Neural cell (in vitro differentiated cells): Measurements from ENCODE around the gene GLB1L. TPM values are rescaled to one million over a fixed set of nuclear protein-coding genes. Genes with fewer than 3 reads are reported as not detected.
A peak's percentile ranks its signal among the peaks of the same experiment; 100 is the strongest.

Source experiments
- H2AFZ ChIP-seq: fragments of 200-600, 300-800 bp; sonication (generic), shearing (Covaris generic); 2 replicates; pipeline ENCODE4 v1.6.0; 2014; ENCODE audit warnings: low read depth, mild to moderate bottlenecking, antibody characterized with exemption, low read length, moderate library complexity
- H3F3A ChIP-seq: fragments of 200-600 bp; shearing (Covaris generic); 2 replicates; pipeline ENCODE4 v1.6.1; 2016; ENCODE audit warnings: mild to moderate bottlenecking, moderate library complexity, mixed read lengths, antibody characterized with exemption, low read length; ENCODE audit not compliant: insufficient read depth, poor library complexity, severe bottlenecking
- H3K27ac ChIP-seq: fragments of 200-600, 300-800 bp; sonication (generic), shearing (Covaris generic); 2 replicates; pipeline ENCODE4 v1.5.1; 2014; ENCODE audit warnings: mild to moderate bottlenecking, low read length, moderate library complexity
- H3K27me3 ChIP-seq: fragments of 300-800, 200-600 bp; sonication (generic), shearing (Covaris generic); 2 replicates; pipeline ENCODE4 v1.6.0; 2014; ENCODE audit warnings: mild to moderate bottlenecking, low read depth, low read length, moderate library complexity; ENCODE audit not compliant: insufficient read depth
- H3K36me3 ChIP-seq: fragments of 300-800, 200-600 bp; sonication (generic), shearing (Covaris generic); 2 replicates; pipeline ENCODE4 v1.5.1; 2014; ENCODE audit warnings: mild to moderate bottlenecking, antibody characterized with exemption, low read length, moderate library complexity; ENCODE audit not compliant: insufficient read depth
- H3K4me2 ChIP-seq: fragments of 300-800, 200-600 bp; sonication (generic), shearing (Covaris generic); 2 replicates; pipeline ENCODE4 v1.6.0; 2014; ENCODE audit warnings: mild to moderate bottlenecking, low read length
- H3K4me3 ChIP-seq: fragments of 300-800, 200-600 bp; sonication (generic), shearing (Covaris generic); 2 replicates; pipeline ENCODE4 v1.5.1; 2014; ENCODE audit warnings: mild to moderate bottlenecking, low read length, moderate library complexity
- H3K79me2 ChIP-seq: fragments of 200-600 bp; shearing (Covaris generic); replicated peaks from 2 replicates; pipeline ENCODE4 v1.6.0; 2014; ENCODE audit warnings: mild to moderate bottlenecking, low read length, moderate library complexity; ENCODE audit not compliant: insufficient read depth
- H3K9ac ChIP-seq: fragments of 300-800, 200-600 bp; sonication (generic), shearing (Covaris generic); 2 replicates; pipeline ENCODE4 v1.6.1; 2016; ENCODE audit warnings: mild to moderate bottlenecking, low read length, mixed read lengths
- H3K9me2 ChIP-seq: fragments of 200-600 bp; shearing (Covaris generic); 2 replicates; pipeline ENCODE4 v1.6.1; 2016; ENCODE audit warnings: mild to moderate bottlenecking, low read length, mixed read lengths; ENCODE audit not compliant: insufficient read depth
- H3K9me3 ChIP-seq: fragments of 200-600, 300-800 bp; sonication (generic), shearing (Covaris generic); 2 replicates; pipeline ENCODE4 v1.6.1; 2016; ENCODE audit warnings: mild to moderate bottlenecking, mixed run types, low read length, moderate library complexity, mixed read lengths
- H4K20me1 ChIP-seq: fragments of 200-600 bp; shearing (Covaris generic); 2 replicates; pipeline ENCODE4 v1.6.1; 2016; ENCODE audit warnings: mild to moderate bottlenecking, mixed run types; ENCODE audit not compliant: insufficient read depth
- EP300 ChIP-seq: fragments of 450-650 bp; conservative IDR thresholded peaks from 2 replicates; pipeline ENCODE4 v1.6.1; 2014; ENCODE audit warnings: antibody characterized with exemption, mild to moderate bottlenecking, moderate library complexity; ENCODE audit not compliant: poor library complexity, severe bottlenecking
- EZH2 ChIP-seq: fragments of 200-600, 300-800 bp; shearing (Covaris generic), sonication (generic); IDR thresholded peaks from 2 replicates; pipeline ENCODE4 v1.6.1; 2014; ENCODE audit warnings: antibody characterized with exemption, low read length, borderline replicate concordance, mild to moderate bottlenecking; ENCODE audit not compliant: insufficient read depth, poor library complexity, severe bottlenecking
- MXI1 ChIP-seq: fragments of 450-650 bp; conservative IDR thresholded peaks from 2 replicates; pipeline ENCODE4 v1.6.1; 2014; ENCODE audit warnings: antibody characterized with exemption, mild to moderate bottlenecking; ENCODE audit not compliant: poor library complexity, severe bottlenecking
- POLR2AphosphoS5 ChIP-seq: IDR thresholded peaks from 2 replicates; pipeline ENCODE4 v1.6.1; 2012
- RAD21 ChIP-seq: fragments of 450-650 bp; conservative IDR thresholded peaks from 2 replicates; pipeline ENCODE4 v1.6.1; 2014; ENCODE audit warnings: antibody characterized with exemption, mild to moderate bottlenecking, moderate library complexity
- SMC3 ChIP-seq: fragments of 450-650 bp; conservative IDR thresholded peaks from 2 replicates; pipeline ENCODE4 v1.6.1; 2014; ENCODE audit warnings: antibody characterized with exemption, mild to moderate bottlenecking, moderate library complexity; ENCODE audit not compliant: poor library complexity
- TAF1 ChIP-seq: IDR thresholded peaks from 2 replicates; pipeline ENCODE4 v1.6.1; 2012; ENCODE audit warnings: low read depth
- polyA plus RNA-seq: library from polyadenylated mRNA; depleted of rRNA; stranded (reverse); fragments of >200 nt; gene quantifications from 2 replicates; pipeline ENCODE4 v1.2.3, GENCODE V29; 2014
- TF ChIP-seq, protein P1 (sequence below): fragments of 450-650 bp; IDR thresholded peaks from 2 replicates; pipeline ENCODE4 v1.5.1; 2014; ENCODE audit warnings: antibody characterized with exemption, mild to moderate bottlenecking, moderate library complexity; ENCODE audit not compliant: poor library complexity, severe bottlenecking
- TF ChIP-seq, protein P2 (sequence below): IDR thresholded peaks from 2 replicates; pipeline ENCODE4 v1.6.1; 2012; ENCODE audit warnings: borderline replicate concordance

The GLB1L gene
- polyA plus RNA-seq, 1 donor from 2014 or later, result 12.9 TPM

DNA sequence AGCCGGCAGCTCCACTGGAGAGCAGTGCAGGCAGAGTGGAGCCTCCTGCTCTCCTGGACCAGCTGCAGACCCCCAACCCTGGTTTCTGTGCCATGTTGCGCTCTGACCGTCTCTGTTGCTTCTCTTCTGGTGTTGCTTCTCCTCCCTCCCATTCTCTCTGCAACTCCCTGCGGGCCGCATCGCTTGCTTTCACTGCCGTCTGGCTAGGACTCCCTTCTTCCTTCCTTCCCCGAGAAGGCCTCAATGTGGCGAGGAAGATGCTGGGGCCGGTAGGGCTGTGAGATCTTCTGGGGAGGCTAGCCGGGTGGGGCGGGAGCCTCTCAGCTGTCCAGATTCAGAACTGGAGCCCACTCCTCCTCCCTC lies 40.1 kb upstream of the GLB1L start:
- no peak overlapping the region for H3K4me3 ChIP-seq
- H3K27ac ChIP-seq, result no peak overlapping the region
- no peaks in the 10 kb centered on the region for H3K9me2 ChIP-seq
- no peaks in the 10 kb centered on the region for H3K36me3 ChIP-seq
- H4K20me1 ChIP-seq, result no peaks in the 10 kb centered on the region
- H3K79me2 ChIP-seq, result no peaks in the 10 kb centered on the region
- H3F3A ChIP-seq, result no peaks in the 10 kb centered on the region
- no peak overlapping the region for H2AFZ ChIP-seq
- no peaks in the 10 kb centered on the region for H3K27me3 ChIP-seq
- H3K9ac ChIP-seq, result no peak overlapping the region
- no peaks in the 10 kb centered on the region for H3K9me3 ChIP-seq
- TF ChIP-seq SMC3 (no peak), POLR2AphosphoS5 (peak; percentile 9)
- TF ChIP-seq, protein P1, sequence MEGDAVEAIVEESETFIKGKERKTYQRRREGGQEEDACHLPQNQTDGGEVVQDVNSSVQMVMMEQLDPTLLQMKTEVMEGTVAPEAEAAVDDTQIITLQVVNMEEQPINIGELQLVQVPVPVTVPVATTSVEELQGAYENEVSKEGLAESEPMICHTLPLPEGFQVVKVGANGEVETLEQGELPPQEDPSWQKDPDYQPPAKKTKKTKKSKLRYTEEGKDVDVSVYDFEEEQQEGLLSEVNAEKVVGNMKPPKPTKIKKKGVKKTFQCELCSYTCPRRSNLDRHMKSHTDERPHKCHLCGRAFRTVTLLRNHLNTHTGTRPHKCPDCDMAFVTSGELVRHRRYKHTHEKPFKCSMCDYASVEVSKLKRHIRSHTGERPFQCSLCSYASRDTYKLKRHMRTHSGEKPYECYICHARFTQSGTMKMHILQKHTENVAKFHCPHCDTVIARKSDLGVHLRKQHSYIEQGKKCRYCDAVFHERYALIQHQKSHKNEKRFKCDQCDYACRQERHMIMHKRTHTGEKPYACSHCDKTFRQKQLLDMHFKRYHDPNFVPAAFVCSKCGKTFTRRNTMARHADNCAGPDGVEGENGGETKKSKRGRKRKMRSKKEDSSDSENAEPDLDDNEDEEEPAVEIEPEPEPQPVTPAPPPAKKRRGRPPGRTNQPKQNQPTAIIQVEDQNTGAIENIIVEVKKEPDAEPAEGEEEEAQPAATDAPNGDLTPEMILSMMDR, result no peak
- H3K4me2 ChIP-seq, result no peak overlapping the region

DNA sequence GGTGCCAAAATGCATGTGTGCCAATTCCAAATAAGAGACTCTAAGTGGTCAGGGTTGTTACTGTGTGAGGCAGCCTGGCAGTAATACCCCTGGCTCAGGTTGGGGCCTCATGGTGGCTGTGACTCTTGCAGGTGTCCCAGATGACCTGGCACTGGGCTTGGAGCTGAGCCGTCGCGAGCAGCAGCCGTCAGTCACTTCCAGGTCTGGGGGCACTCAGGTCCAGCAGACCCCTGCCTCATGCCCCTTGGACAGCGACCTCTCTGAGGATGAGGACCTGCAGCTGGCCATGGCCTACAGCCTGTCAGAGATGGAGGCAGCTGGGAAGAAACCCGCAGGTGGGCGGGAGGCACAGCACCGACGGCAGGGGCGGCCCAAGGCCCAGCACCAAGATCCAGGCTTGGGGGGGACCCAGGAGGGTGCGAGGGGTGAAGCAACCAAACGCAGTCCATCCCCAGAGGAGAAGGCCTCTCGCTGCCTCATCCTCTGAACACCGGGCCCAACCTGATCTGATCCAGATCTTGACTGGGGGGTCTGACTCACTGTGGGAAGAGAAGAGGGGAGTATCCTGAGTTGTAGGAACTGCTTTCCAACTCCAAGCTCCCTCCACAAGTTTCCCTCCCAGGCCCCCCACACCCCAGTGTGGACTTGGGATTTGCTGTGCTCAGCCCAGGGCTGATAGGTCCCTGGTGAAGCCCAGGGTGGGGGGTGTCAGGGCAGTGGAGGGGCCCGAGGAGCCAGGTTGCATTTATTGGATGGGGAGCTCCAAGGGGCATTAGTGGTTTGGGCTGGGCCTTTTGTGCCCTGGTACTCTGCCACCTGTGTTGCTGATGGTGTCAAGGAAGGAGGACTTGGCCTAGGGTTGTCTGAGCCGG lies 39.5 kb upstream of the GLB1L start:
- H3K9me3 ChIP-seq, result no peaks in the 10 kb centered on the region
- no peaks in the 10 kb centered on the region for H3F3A ChIP-seq
- no peak overlapping the region for H3K4me2 ChIP-seq
- TF ChIP-seq SMC3 (no peak), RAD21 (no peak)
- TF ChIP-seq, protein P1, result no peak
- H3K9me2 ChIP-seq, result no peaks in the 10 kb centered on the region
- H2AFZ ChIP-seq, result no peak overlapping the region
- no peak overlapping the region for H3K4me3 ChIP-seq
- H3K27me3 ChIP-seq, result no peaks in the 10 kb centered on the region
- no peaks in the 10 kb centered on the region for H4K20me1 ChIP-seq
- no peak overlapping the region for H3K9ac ChIP-seq
- no peaks in the 10 kb centered on the region for H3K36me3 ChIP-seq
- H3K27ac ChIP-seq, result no peak overlapping the region
- H3K79me2 ChIP-seq, result no peaks in the 10 kb centered on the region

DNA sequence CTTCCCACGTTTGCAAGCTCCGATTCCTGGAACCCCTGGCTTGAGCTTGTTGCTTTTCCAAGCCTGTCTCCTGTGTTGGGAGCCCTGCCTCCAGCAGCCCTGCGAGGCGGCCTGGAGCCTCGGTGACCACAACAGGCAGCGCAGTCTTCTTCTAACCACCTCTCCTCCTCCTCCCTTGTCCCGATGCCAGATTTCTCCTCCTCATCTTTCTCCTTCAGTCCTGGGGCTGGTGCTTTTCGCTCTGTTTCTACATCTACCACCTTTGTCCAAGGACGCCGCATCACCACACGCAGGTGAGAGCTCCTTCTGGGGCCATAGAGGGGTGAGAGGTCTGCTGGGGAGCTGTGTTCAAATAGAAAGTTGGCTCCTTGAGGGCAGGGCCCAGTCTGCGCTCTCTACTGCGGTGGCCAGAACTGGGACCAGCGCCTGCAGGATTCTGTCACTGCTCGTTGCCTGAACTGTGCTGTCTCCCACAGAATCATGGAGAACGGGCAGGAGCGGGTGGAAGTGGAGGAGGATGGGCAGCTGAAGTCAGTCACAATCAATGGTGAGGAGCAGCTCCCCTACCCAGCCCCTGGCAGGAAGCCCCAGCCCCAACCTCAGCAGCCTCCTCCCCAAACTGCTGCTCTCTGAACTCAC lies 37.8 kb upstream of the GLB1L start:
- Histone ChIP-seq H4K20me1 (no peaks in the 10 kb centered on the region), H3F3A (peaks cover 9% of the 10 kb centered on the region), H3K27me3 (no peaks in the 10 kb centered on the region), H3K9me2 (no peaks in the 10 kb centered on the region), H3K9ac (no peak overlapping the region), H3K4me2 (no peak overlapping the region), H3K4me3 (no peak overlapping the region), H3K79me2 (no peaks in the 10 kb centered on the region), H3K27ac (no peak overlapping the region), H3K9me3 (no peaks in the 10 kb centered on the region), H2AFZ (no peak overlapping the region), H3K36me3 (no peaks in the 10 kb centered on the region)
- no peak for TF ChIP-seq MXI1
- TF ChIP-seq, protein P2, sequence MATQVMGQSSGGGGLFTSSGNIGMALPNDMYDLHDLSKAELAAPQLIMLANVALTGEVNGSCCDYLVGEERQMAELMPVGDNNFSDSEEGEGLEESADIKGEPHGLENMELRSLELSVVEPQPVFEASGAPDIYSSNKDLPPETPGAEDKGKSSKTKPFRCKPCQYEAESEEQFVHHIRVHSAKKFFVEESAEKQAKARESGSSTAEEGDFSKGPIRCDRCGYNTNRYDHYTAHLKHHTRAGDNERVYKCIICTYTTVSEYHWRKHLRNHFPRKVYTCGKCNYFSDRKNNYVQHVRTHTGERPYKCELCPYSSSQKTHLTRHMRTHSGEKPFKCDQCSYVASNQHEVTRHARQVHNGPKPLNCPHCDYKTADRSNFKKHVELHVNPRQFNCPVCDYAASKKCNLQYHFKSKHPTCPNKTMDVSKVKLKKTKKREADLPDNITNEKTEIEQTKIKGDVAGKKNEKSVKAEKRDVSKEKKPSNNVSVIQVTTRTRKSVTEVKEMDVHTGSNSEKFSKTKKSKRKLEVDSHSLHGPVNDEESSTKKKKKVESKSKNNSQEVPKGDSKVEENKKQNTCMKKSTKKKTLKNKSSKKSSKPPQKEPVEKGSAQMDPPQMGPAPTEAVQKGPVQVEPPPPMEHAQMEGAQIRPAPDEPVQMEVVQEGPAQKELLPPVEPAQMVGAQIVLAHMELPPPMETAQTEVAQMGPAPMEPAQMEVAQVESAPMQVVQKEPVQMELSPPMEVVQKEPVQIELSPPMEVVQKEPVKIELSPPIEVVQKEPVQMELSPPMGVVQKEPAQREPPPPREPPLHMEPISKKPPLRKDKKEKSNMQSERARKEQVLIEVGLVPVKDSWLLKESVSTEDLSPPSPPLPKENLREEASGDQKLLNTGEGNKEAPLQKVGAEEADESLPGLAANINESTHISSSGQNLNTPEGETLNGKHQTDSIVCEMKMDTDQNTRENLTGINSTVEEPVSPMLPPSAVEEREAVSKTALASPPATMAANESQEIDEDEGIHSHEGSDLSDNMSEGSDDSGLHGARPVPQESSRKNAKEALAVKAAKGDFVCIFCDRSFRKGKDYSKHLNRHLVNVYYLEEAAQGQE, result no peak
- no peak for TF ChIP-seq RAD21
- no peak for TF ChIP-seq SMC3
- TF ChIP-seq EZH2, result no peak
- TF ChIP-seq EP300, result no peak
- TF ChIP-seq, protein P1, result no peak
- TF ChIP-seq TAF1, result no peak
- no peak for TF ChIP-seq POLR2AphosphoS5
